ENCODE results near the gene MFRP.

DNA sequence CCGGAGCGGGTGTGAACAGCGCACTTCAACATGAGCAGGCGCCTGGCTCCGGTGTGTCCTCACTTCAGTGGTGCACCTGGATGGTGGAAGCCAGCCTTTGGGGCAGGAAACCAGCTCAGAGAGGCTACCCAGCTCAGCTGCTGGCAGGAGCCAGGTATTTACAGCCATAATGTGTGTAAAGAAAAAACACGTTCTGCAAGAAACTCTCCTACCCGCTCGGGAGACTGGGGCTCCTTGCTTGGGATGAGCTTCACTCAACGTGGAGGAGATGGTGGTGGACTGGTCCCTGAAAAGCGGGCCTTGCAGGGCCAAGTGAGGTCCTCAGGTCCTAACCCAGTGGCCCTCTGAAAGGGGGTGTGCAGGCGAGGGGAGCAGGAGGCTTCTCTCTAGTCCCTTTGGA is 37.1 kb downstream of the MFRP start:
- TF ChIP-seq, protein P1, sequence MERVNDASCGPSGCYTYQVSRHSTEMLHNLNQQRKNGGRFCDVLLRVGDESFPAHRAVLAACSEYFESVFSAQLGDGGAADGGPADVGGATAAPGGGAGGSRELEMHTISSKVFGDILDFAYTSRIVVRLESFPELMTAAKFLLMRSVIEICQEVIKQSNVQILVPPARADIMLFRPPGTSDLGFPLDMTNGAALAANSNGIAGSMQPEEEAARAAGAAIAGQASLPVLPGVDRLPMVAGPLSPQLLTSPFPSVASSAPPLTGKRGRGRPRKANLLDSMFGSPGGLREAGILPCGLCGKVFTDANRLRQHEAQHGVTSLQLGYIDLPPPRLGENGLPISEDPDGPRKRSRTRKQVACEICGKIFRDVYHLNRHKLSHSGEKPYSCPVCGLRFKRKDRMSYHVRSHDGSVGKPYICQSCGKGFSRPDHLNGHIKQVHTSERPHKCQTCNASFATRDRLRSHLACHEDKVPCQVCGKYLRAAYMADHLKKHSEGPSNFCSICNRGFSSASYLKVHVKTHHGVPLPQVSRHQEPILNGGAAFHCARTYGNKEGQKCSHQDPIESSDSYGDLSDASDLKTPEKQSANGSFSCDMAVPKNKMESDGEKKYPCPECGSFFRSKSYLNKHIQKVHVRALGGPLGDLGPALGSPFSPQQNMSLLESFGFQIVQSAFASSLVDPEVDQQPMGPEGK (tag by site-specific recombination; IDR thresholded peaks at IDR 0.05) = no peak
- no peak for TF ChIP-seq BCL11B (tag by site-specific recombination; IDR thresholded peaks at IDR 0.05; ENCODE audit: low read depth)

Measured in HEK293 (cell line).